Fibroblast of lung (primary cell): ENCODE results near the gene SLC30A7.

Experiments used
- EZH2 ChIP-seq: IDR thresholded peaks from 2 replicates; pipeline ENCODE4 v1.5.1; 2012; ENCODE audit warnings: low read length, control low read depth, mild to moderate bottlenecking; ENCODE audit errors: missing control alignments
- TF ChIP-seq, protein P1 (sequence below), 2 donors: IDR thresholded peaks in 1 of 2; conservative IDR thresholded peaks in 1 of 2; 1 replicate in 1 of 2; 2 replicates in 1 of 2; pipeline ENCODE4 v1.5.1; 2011 to 2012; ENCODE audit warnings: low read length in 2 of 2, control low read depth in 1 of 2, inconsistent platforms in 1 of 2, low read depth in 1 of 2, mild to moderate bottlenecking in 1 of 2

GRCh38 chr1:100950337-100950736, 54.4 kb downstream of the SLC30A7 start:
- TF ChIP-seq, protein P1, sequence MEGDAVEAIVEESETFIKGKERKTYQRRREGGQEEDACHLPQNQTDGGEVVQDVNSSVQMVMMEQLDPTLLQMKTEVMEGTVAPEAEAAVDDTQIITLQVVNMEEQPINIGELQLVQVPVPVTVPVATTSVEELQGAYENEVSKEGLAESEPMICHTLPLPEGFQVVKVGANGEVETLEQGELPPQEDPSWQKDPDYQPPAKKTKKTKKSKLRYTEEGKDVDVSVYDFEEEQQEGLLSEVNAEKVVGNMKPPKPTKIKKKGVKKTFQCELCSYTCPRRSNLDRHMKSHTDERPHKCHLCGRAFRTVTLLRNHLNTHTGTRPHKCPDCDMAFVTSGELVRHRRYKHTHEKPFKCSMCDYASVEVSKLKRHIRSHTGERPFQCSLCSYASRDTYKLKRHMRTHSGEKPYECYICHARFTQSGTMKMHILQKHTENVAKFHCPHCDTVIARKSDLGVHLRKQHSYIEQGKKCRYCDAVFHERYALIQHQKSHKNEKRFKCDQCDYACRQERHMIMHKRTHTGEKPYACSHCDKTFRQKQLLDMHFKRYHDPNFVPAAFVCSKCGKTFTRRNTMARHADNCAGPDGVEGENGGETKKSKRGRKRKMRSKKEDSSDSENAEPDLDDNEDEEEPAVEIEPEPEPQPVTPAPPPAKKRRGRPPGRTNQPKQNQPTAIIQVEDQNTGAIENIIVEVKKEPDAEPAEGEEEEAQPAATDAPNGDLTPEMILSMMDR (conservative IDR thresholded peaks at IDR 0.05 in 1 of 2, IDR thresholded peaks at IDR 0.05 in 1 of 2; ENCODE audit: low read depth in 1 of 2, low read length in 2 of 2) = no peak
- TF ChIP-seq EZH2 = no peak
